GM18951 (cell line): ENCODE data around the gene NPY4R.
"Not testable (repeated sequence)": the region's sequence is repeated elsewhere in the genome, so short reads cannot be mapped to it uniquely, and the experiment has no call there.

Experiments used
- in situ Hi-C: fragments of 300-500 bp; cut with MboI; formaldehyde crosslinking; loops from one replicate; pipeline ENCODE4 v1.12.0; 2022; ENCODE audit warnings: low sequenced_read_pairs, mixed read lengths, inconsistent platforms; ENCODE audit not compliant: unreplicated experiment

The NPY4R gene

DNA sequence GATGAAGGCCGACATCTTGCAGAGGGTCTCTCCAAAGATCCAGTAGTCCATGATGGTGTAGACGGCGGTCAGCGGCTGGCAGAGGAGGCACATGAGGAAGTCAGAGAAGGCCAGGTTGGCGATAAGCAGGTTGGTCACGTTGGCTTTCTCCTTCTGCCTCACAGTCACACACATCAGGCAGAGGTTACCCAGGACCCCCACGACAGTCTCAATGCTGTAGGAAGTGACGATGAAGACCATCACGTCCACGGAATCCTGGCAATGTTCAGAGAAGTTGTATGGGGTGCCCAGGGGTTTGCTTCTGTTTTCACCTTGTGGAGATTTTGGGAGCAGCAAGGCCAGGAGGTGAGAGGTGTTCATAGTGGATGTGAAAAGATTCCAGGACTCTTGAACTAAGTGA, 3.5 kb downstream of the NPY4R start:
- in situ Hi-C loops = not testable (repeated sequence)

DNA sequence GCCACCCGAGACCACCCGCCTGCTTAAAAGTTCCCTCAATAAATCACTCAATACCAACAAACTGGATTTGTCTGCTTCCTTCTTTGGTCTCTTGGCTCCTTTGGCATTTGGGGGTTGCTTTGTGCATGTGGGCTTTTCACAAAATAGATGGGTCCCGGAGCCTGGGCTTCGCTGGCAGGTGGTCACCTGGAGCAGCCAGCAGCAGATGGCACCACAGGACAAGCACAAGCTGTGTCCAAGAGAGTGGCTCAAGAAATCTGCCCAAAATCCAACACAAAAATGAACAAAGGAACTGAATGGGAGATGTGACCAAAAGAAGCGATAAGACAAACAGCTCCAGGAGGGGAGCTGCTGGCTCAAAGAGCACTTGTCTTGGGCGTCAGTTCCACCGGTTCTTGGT, 6.2 kb downstream of the NPY4R start:
- in situ Hi-C loops = not testable (repeated sequence)

- in situ Hi-C loops = not testable (repeated sequence)
Measured at GRCh38 chr10:46457071-46457470, 8.7 kb downstream of the NPY4R start.

DNA sequence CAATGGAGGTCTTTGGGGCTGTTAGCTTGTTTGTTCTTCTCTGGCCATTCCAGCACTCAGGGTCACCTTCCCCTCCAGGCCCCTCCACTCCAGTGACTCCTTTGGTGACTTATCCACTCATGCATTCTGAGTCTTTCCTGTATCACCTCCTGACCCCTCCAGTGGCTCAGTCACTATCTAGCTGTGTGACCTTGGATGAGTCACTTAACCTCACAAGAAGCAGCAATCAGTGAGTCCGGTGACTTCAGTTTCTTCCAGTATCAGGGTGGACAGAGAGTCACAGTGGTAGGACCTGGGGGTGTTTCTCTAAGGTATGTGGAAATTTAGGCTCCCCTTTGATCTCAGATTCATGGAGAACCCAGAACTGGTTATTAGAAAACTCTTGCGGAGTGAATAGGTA, 9.8 kb downstream of the NPY4R start:
- in situ Hi-C loops = not testable (repeated sequence)

- in situ Hi-C loops = not testable (repeated sequence)
Measured at GRCh38 chr10:46451365-46451764, 14.4 kb downstream of the NPY4R start.

DNA sequence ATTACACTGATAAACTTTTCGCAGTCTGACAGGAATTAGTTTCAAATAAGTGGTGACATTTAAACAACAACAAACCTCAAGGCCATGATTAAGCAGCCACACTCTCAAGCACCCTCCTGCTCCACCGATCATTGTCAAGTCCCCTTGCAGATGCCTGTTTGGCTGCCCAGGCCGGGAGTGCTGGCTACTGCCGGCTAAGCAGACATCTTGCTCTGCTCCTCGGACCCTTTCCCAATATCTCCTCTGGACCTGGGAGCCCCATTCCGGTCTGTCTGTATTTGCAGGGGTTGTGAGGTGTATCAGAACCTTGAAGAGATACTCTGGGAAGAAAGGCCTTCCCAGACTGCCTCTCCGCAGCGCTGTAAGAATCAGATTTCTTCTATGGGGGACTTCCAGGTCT, 14.9 kb downstream of the NPY4R start:
- in situ Hi-C loops = not testable (repeated sequence)

GRCh38 chr10:46447439-46447838, 18.3 kb downstream of the NPY4R start:
- in situ Hi-C loops = not testable (repeated sequence)

DNA sequence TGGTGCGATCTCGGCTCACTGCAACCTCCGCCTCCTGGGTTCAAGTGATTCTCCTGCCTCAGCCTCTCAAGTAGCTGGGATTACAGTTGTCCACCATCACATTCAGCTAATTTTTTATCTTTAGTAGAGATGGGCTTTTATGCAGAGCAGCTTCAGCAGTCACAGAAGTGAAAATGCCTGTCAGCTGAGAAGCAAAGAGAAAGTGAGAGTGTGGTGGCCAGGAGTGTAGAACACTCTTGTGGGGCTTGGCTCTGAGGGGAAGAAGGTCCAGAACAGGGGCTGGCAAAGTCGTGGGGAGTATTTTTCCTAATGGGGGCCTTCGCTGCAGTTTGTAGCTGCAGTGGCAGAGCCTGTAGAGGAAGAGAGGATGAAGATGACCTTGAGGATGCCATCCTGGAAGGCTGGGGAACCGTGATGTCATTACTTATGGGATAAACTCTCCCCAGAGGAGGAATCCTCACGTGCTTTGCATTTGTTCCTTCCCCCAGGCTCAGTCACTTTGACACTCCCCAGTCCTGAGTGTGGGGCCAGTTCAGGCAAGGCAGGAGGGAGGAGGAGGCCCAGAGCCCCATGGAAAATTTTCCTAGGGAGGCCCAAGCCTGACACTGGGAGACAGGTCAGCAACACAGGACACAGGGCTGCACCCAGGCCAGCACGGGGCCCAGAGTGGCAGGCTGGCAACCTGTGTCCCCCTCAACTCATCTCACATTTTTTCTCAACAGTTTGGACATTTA, 20.2 kb downstream of the NPY4R start:
- in situ Hi-C loops = not testable (repeated sequence)

GRCh38 chr10:46443422-46443821, 22.3 kb downstream of the NPY4R start:
- in situ Hi-C loops = loop anchor here (5.0 kb wide), 1 partner anchor 1499 kb away; no protein-coding TSS in a partner anchor

DNA sequence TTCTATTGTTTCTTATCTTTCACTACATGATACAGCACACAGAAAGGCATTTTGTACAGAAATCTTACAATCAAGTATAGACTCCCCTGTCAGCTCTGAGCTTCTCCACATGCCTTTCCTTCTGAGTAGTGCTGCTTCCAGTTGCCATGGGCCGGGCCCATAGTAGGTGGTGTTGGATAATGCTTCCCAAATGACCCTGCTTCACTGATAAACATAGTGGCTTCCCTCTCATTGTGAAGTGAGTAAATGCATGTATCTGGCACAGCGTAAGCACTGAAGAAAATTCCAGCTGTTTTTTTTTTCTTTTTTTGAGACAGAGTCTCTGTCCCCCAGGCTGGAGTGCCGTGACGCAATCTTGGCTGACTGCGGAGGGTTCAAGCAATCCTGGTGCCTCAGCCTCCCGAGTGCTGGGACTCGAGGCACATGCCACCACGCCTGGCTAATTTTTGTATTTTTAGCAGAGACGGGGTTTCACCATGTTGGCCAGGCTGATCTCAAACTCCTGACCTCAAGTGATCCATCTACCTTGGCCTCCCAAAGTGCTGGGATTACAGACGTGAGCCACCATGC, 23.0 kb downstream of the NPY4R start:
- in situ Hi-C loops = loop anchor here (5.0 kb wide), 1 partner anchor 1500 kb away; no protein-coding TSS in a partner anchor

GRCh38 chr10:46441837-46442278, 23.9 kb downstream of the NPY4R start:
- in situ Hi-C loops = loop anchor here (5.0 kb wide), 1 partner anchor 1500 kb away; no protein-coding TSS in a partner anchor

DNA sequence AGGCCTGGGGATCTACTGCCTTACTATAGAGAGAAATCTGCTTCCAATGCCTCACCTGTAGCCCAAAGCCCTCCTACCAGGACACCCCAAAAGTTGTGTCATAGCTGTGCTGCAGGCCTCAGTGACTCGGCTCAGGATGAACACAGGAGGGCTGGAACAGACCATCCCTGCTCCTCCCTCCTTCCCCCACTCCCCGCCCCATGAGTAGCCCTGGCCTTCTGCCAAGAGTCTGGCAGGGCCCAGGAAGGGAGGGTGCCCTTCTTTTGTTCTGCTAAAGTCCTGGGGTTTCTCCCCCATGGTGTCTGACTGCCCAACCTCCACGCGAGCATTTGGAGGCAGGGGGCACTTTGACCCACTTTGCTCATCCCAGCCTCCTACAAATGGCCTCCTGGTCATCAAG, 24.8 kb downstream of the NPY4R start:
- in situ Hi-C loops = loop anchor here (5.0 kb wide), 1 partner anchor 1501 kb away; no protein-coding TSS in a partner anchor

DNA sequence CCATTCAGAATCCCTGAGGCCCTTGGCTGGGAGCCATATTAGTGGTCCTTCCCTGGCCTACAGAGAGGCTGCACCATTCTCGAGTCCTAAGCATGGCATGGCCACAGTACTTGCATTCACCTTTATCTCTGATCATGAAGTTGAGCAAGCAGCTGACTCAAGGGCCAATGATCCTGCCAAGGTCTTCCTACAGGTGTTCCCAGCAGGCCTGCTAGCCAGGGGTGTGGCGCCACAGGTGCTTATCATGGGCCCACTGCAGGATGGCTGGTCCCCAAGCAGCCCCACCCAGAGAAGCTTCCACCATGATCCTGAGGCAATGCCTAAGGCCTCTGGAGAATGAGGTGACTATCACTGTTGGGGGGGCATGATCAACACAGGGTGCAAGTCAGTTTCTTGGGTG, 42.2 kb downstream of the NPY4R start:
- in situ Hi-C loops = not testable (repeated sequence)

- in situ Hi-C loops = not testable (repeated sequence)
Measured at GRCh38 chr10:46419570-46420379, 46.0 kb downstream of the NPY4R start.

DNA sequence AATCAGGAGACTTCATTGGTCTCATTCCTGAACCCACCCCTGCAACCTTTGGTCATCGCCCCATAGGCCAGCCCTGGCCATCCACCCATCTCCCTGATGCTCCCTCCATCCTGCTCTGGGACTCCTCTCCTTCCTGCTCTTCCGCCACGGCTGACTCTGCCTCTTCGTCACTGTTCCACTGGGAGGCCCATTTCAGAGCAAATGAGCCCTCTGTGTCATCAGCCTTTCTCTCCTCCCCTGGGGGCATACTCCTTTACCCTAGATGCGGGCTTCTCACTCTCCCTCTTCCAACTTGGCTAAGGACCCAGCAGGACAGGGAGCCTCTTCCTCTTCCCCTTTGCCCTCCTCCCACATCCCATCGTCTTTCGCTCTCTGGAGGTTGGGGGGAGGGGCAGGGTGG, 47.5 kb downstream of the NPY4R start:
- in situ Hi-C loops = not testable (repeated sequence)

DNA sequence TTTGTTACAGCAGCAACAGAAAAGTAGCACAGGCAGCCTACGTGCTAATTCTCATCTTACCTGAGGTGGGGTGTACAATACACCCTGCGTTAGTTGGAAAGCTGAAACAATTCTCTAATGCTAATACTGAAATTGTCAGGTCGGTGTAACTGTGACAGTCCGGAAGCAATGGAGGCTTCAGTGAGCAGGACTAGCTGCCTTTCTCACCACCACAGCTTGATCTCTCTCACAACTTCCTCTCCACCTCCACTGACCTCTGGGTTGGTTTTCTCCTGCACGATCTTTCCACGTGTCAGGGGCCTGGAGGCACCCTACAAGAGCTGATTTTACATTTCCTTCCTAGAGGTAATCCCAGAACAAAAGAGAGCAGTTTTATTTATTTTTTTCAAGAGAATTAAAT, 50.5 kb downstream of the NPY4R start:
- in situ Hi-C loops = not testable (repeated sequence)

- in situ Hi-C loops = not testable (repeated sequence)
Measured at GRCh38 chr10:46412665-46413064, 53.1 kb downstream of the NPY4R start.

DNA sequence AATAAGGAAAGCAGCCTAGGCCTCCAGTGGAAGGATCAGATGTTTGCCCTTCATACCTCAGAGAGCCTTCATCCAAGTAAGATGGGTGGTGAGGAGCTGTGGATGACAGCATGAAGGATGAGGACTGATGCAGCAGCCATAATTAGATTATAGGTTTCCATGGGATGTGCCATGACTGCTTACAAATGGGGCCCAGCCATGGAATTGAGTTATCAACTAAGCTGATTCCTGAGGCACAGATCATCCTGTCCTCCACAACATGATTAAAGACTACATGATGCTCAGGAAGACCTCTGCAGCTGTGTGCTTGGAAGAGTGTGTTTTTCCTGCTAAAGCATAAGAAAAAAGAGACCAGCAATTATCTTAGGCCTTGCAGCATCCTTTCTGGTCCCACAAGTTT, 54.6 kb downstream of the NPY4R start:
- in situ Hi-C loops = not testable (repeated sequence)
